ENCODE measurements around the gene GNAT1.

GRCh38 chr3:50170689-50171088 lies 20.7 kb upstream of the GNAT1 start:
- TF ChIP-seq CTCF (IDR thresholded peaks at IDR 0.05) (no peak), POLR2A (IDR thresholded peaks at IDR 0.05) (no peak)
